GM18870 (cell line): ENCODE results near the gene ABCB10.
"Not testable (repeated sequence)": the region's sequence is repeated elsewhere in the genome, so short reads cannot be mapped to it uniquely, and the experiment has no call there.

ENCODE experiments used
- ATAC-seq: cut with Tn5 transposase; IDR thresholded peaks from one replicate; pipeline ENCODE4 v1.9.1; 2021; ENCODE audit warnings: moderate library complexity; ENCODE audit not compliant: unreplicated experiment

The ABCB10 gene

GRCh38 chr1:229539863-229540506, 18.5 kb downstream of the ABCB10 start:
- ATAC-seq: no peak

GRCh38 chr1:229538945-229539344, 19.6 kb downstream of the ABCB10 start:
- no peak for ATAC-seq

- ATAC-seq: no peak
These were observed 20.6 kb downstream of the ABCB10 start for GRCh38 chr1:229537894-229538293.

GRCh38 chr1:229536982-229537381, 21.5 kb downstream of the ABCB10 start:
- ATAC-seq: no peak

GRCh38 chr1:229535230-229535629, 23.3 kb downstream of the ABCB10 start:
- ATAC-seq: no peak

- ATAC-seq: no peak
These were observed 27.2 kb downstream of the ABCB10 start for GRCh38 chr1:229531326-229531725.

- ATAC-seq: no peak
These were observed 28.9 kb downstream of the ABCB10 start for GRCh38 chr1:229529639-229530038.

- ATAC-seq: no peak
These were observed 31.8 kb downstream of the ABCB10 start for GRCh38 chr1:229526695-229527094.

- no peak for ATAC-seq
These were observed 35.5 kb downstream of the ABCB10 start for GRCh38 chr1:229523052-229523451.

GRCh38 chr1:229514578-229515275, 43.8 kb downstream of the ABCB10 start:
- no peak for ATAC-seq

- not testable (repeated sequence) for ATAC-seq
These were observed 46.9 kb downstream of the ABCB10 start for GRCh38 chr1:229511625-229512024.

GRCh38 chr1:229511201-229511600, 47.3 kb downstream of the ABCB10 start:
- ATAC-seq: not testable (repeated sequence)

GRCh38 chr1:229509576-229509975, 48.9 kb downstream of the ABCB10 start:
- no peak for ATAC-seq

- no peak for ATAC-seq
These were observed 49.6 kb downstream of the ABCB10 start for GRCh38 chr1:229508823-229509337.

GRCh38 chr1:229507951-229508822, 50.3 kb downstream of the ABCB10 start, which contains the start of gene NUP133:
TSS of gene NUP133 (minus strand) at chr1:229508341. CDS start at chr1:229508249, 92 bp downstream.
- ATAC-seq: peak; percentile 79

GRCh38 chr1:229507502-229507901, 51.0 kb downstream of the ABCB10 start:
- no peak for ATAC-seq

- ATAC-seq: no peak
These were observed 51.9 kb downstream of the ABCB10 start for GRCh38 chr1:229506633-229507032.

GRCh38 chr1:229495782-229496181, 62.7 kb downstream of the ABCB10 start:
- no peak for ATAC-seq

GRCh38 chr1:229487181-229487580, 71.3 kb downstream of the ABCB10 start:
- no peak for ATAC-seq

GRCh38 chr1:229485318-229485717, 73.2 kb downstream of the ABCB10 start:
- ATAC-seq: no peak

- ATAC-seq: no peak
These were observed 76.0 kb downstream of the ABCB10 start for GRCh38 chr1:229482511-229482910.
